GM21529 (cell line): ENCODE data around the gene DNAAF8.
"Not testable (repeated sequence)": the region's sequence is repeated elsewhere in the genome, so short reads cannot be mapped to it uniquely, and the experiment has no call there.

ENCODE experiments used
- ATAC-seq: cut with Tn5 transposase; IDR thresholded peaks from one replicate; pipeline ENCODE4 v1.9.1; 2021; ENCODE audit not compliant: unreplicated experiment

DNAAF8 gene

GRCh38 chr16:4780235-4780634, 45.9 kb downstream of the DNAAF8 start:
- no peak for ATAC-seq

- no peak for ATAC-seq
These were observed 49.1 kb downstream of the DNAAF8 start for GRCh38 chr16:4783251-4783950.

GRCh38 chr16:4783951-4784336, 49.6 kb downstream of the DNAAF8 start:
- no peak for ATAC-seq

DNA sequence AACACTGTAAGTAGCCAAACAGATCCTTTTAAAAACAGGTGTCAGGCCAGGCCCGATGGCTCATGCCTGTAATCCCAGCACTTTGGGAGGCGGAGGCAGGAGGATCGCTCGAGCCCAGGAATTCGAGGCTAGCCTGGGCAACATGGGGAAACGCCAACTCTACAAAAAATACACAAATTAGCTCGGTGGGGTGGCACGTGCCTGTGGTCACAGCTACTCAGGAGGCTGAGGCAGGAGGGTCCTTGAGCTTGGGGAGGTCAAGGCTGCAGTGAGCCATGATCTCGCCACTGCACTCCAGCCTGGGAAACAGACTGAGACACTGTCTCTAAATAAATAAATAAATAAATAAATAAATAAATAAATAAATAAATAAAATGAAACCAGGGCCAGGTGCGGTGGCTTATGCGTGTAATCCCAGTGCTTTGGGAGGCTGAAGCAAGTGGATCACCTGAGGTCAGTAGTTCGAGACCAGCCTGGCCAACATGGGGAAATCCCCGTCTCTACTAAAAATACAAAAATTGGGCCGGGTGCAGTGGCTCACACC, 50.2 kb downstream of the DNAAF8 start:
- ATAC-seq = not testable (repeated sequence)

DNA sequence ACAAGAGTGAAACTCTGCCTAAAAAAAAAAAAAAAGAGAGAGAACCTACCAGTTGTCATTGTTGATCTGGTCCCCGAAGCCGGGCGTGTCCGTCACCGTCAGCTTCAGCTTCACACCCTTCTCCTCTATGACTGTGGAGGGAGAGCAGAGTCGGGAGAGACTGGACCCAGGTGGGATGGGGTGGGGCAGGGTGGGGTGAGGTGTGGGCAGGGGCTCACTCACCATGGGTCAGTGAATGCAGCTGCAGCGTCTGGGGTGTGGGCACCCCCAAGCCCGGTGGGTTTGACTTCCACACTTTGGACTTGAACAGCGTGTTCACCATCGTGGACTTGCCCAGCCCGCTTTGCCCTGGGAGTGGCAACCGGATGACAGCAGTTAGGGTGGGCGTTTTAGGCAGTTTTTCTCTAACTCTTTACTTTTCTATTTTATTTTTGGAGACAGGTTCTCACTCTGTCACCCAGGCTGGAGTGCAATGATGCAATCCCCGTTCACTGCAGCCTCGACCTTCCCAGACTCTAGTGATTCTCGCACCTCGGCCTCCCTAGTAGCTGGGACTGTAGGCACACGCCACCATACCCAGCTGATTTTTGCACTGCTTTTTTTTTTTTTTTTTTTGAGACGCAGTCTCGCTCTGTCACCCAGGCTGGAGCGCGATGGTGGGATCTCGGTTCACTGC, 51.6 kb downstream of the DNAAF8 start:
- ATAC-seq = no peak

- no peak for ATAC-seq
These were observed 52.7 kb downstream of the DNAAF8 start for GRCh38 chr16:4787068-4787467.

- ATAC-seq = no peak
These were observed 53.5 kb downstream of the DNAAF8 start, which contains the start of gene SEPTIN12 for GRCh38 chr16:4787627-4788482. TSS of gene SEPTIN12 (minus strand) at chr16:4788345. CDS start at chr16:4787645, 700 bp downstream.

GRCh38 chr16:4788489-4788889, 54.2 kb downstream of the DNAAF8 start:
- no peak for ATAC-seq

DNA sequence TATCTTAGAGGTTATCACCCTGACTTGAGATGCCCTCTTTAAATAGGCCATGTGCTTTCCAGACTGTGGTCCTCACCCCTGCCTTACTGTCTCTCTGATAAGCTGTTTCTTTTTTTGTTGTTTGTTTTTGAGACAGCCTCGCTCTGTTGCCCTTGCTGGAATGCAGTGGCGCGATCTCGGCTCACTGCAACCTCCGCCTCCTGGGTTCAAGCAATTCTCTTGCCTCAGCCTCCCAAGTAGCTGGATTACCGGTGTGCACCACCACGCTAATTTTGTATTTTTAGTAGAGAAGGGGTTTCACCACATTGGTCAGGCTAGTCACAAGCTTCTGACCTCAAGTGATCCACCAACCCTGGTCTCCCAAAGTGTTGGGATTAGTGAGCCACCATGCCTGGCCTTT, 54.6 kb downstream of the DNAAF8 start:
- no peak for ATAC-seq

- ATAC-seq = no peak
These were observed 55.9 kb downstream of the DNAAF8 start for GRCh38 chr16:4790261-4790660.

GRCh38 chr16:4790871-4791270, 56.5 kb downstream of the DNAAF8 start:
- ATAC-seq = no peak

GRCh38 chr16:4792951-4793513, 58.7 kb downstream of the DNAAF8 start:
- ATAC-seq = no peak

DNA sequence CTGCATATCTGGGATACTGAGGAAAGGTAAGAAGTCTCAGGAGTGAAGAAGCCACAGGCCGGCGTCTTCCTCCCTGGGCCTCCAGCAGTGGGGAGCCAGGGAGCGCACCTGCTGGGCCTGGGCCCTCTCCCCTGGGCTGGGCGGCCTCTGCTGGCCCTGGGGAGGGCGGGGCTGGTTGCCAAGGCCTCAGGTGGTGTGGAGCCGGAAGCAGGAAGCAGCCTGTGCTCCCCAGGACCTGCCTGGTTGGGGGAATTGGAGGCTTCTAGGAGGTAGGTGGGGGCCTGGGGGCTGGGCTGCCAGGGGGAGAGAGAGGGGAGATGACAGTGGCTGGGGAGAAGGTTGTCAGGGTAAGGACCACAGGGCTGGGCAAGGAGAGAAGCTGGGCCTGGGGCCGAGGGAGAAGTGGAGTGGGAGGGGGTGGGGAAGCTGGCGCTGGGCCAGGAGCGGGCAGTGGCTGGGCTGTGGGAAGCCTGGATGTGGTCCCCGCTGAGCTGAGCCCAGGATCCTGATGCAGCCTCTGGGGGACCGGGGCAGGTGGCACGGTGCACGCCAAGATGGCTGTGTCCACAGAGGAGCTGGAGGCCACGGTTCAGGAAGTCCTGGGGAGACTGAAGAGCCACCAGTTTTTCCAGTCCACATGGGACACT, 61.0 kb downstream of the DNAAF8 start, which contains the start of gene SMIM22:
SMIM22 (plus strand) TSS at position 189 of the 647 bp plus-strand sequence; CDS start at position 555, 366 bp downstream.
- ATAC-seq = no peak

DNA sequence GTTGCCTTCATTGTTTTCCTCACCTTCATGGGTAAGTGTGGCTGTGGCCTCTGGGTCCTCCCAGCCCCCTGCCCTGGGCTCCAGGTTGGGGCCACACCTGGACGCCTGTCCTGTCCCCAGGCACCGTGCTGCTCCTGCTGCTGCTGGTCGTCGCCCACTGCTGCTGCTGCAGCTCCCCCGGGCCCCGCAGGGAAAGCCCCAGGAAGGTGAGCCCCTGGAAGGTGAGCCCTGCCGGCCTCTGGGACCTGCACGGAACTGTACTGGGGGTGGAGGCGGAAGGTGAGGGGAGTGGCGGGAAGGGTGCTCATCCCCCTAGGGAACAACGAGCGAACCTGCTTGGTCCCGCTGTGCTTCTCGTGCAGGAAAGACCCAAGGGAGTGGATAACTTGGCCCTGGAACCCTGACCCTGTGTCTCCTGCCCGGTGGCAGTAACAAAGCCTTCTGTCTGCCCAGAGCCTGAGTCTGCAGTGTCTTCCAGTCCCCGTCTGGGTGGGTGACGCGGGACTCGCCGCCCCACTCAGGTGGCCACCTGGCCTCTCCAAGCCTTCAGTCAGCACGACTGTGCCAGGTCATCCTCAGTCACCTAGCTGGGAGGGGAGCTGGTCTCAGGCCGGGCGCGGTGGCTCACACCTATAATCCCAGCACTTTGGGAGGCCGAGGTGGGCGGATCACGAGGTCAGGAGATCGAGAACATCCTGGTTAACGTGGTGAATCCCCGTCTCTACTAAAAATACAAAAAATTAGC, 61.7 kb downstream of the DNAAF8 start:
- ATAC-seq = no peak

DNA sequence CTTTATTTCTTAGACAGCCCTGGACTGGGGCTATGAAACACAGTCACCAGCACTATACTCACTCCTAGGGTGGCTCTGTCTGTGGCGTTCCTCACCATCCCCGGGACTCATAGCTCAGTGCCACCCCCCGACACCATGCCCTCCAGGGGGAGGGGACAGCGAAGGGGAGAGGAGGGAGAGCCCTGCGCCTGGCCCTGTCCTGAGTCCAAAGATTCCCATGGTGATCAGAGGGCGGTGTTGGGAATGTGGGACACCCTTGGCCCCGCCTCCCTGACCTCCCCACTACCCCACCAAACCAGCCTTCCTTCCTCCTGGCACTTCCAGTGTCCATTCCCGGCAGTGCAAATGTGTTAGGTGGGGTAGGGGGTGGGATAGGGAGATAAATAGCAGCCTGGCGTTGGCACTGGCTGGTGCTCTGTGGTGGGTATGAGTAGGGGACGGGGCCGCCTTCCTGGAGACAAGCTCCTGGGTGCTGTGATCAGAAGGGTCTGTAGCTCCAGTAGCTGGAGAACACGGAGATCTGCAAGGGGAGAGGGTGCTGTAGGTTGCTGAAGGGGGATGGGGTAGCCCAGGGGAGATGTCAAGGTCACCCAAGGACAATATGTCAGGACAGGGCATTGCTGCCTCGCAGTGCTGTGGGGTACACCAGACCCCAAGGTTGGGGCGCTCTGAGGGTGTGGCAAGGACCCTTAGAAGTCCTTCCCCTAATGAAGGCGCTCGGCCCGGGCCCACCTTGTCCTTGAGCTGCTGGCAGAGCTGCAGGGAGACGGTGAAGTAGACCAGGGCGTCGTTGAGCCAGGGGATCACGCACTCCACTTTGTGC, 62.9 kb downstream of the DNAAF8 start:
- ATAC-seq = no peak

DNA sequence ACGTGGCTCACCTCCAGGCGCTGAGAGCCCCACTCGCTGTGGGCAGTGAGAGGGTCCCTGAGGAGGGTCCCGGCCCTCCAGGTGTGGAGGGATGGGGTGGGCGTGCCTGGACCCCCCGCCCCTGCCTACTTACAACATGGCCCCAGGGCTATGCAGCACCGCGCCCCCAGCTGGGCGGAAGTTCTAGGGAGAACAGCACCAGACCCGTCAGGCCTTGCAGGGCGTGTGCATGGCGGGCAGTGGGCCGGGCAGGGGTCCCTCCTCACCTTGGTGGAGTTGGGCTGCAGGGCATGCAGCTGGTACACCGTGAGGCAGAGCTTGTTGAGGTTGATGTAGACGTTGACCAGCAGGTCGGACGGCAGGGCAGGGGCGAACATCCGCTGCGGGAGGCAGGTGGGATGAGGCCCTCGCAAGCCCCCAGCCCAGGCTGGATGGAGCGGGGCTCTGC, 63.5 kb downstream of the DNAAF8 start:
- ATAC-seq = no peak

- ATAC-seq = no peak
These were observed 64.1 kb downstream of the DNAAF8 start for GRCh38 chr16:4798456-4798855.
